ENCODE results near the gene TMED4. TPM values are rescaled to one million over a fixed set of nuclear protein-coding genes. Genes with fewer than 3 reads are reported as not detected.

TMED4 gene
- polyA plus RNA-seq, 1 donor = 169 TPM

DNA sequence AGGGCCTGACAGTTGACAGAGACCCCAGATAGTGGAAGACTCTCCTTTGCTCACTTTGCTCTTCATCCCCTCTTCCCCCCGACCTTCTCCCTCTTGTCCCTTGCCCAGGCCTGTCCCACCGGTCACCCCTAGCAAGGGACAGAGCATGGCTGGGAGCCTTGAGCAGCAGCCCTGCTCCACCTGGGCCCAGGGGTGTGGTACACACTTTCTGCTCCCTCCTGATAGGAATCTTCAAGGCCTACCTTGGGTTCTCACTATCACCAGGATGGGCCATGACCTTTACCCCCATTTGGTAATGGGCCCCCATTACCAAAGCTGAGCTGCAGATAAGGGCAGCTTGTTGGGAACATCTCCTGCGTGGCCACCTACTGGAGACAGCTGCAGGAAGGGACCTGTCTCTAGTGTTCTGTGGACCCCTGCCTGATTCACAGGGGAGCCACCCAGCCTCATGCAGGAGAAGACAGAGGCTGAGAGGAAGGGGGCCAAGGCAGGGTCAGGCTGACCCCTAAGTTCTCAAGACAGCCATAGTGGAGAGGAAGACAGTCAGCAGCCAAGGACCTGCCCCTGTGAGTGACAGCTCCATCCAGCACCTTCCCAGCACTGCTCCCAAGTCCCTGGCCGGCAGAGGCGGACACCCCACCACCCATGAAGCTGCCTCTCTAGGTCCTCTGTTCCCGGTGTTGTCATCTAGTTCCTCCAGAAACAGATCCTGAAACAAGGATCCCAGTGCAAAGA lies 40.0 kb downstream of the TMED4 start:
- DNase-seq = no peak

DNA sequence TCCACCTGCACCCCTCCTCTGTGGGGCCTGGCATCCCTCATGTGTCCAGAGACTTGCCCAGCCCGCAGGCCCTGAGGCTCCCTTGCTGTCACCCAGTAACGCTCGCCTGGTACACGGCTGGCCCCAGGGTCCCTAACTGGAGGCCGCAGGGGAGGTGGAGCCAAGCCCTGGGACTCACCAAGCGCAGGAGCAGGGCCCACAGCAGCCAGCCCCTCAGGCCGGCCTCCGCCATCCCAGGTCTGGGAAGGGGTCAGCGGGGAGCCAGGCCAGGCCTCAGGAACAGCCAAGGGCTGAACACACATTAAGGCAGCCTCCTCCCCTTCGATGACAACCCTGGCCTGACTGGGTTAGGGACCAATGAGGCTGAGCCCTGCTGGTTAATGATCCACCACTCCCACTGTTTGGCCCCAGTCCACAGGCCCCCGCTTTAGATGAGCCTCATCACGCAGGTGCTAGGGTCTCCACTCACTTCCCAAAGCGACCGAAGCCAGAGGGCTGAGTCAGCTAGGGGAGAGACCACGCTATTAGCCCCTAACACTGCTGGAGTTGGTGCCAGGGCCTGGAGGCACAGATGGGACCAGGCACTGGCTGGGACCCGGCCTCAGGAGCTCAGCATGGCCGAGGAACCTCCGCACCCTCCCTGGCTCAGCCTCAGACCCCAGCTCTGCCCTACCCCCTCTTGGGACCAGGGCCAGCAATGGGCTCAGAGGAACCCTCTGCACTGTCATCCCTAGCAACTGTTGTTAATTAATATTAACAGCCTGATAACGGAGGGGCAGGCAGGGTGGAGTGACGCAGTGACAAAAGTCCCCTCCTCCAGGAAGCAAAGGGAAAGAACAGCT lies 40.8 kb downstream of the TMED4 start, which contains the start of gene NPC1L1:
Gene NPC1L1 (minus strand): TSS at position 303 of the 842 bp plus-strand sequence. CDS start 71 bp downstream, at position 232.
- DNase-seq = no peak

DNA sequence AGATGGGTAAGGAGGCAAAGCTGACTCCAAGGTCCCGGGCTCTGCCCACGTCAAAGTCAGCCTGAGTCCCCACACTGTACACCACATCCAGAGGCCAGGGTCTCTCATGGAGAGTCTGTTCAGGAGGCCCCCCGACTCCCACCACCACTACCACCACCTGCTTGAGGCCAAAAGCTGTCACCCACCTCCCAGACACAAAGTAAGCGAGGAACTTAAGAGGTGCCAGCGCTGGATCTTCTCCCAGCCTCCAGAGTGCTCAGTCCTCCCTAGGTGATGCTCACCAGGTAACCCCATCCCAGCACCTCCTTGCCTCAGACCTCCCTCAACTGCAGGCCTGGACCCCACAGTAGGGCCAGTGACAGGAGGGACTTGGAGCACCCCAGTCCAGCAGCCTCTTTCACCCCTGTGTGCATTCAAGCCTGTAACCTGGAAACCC lies 41.4 kb downstream of the TMED4 start:
- DNase-seq = no peak

DNA sequence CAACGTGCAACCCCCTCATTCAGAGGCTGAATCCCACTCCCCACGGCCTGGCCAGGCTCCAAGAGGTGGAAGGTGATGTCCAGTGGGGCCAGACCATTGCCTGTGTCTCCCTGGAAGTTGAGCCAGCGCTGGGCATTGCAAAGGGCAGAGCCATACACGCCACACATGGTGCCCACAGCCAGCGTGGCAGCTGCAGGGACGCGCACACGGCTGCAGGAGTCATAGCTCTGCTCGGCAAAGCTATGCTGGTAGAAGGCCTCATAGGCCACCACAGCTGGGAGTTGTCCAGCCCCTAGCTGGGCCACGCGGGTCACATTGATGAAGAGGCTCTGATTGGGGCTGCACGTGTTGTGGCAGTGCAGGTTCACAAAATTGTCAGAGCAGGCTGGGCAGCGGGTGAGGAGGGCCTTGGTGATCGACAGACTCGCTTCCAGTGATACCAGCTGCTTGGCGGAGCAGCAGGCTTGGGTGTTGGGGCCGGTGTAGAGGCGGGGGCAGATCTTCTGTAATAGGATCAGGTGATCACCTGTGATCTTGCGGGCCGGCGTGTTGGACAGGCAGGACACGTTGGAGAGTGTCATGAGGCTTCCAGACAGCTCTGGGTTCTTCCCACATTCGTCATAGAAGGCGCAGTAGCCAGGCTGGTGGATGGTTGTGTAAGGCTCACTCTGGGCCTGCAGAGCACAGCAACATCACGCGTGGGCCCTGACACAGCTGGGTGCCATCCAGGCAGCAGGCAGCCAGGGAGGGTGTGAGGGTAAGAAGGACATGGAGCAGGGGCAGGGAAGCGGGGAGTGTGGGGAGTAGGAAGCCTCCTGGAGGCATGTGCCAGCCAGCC lies 42.1 kb downstream of the TMED4 start:
- DNase-seq = no peak

DNA sequence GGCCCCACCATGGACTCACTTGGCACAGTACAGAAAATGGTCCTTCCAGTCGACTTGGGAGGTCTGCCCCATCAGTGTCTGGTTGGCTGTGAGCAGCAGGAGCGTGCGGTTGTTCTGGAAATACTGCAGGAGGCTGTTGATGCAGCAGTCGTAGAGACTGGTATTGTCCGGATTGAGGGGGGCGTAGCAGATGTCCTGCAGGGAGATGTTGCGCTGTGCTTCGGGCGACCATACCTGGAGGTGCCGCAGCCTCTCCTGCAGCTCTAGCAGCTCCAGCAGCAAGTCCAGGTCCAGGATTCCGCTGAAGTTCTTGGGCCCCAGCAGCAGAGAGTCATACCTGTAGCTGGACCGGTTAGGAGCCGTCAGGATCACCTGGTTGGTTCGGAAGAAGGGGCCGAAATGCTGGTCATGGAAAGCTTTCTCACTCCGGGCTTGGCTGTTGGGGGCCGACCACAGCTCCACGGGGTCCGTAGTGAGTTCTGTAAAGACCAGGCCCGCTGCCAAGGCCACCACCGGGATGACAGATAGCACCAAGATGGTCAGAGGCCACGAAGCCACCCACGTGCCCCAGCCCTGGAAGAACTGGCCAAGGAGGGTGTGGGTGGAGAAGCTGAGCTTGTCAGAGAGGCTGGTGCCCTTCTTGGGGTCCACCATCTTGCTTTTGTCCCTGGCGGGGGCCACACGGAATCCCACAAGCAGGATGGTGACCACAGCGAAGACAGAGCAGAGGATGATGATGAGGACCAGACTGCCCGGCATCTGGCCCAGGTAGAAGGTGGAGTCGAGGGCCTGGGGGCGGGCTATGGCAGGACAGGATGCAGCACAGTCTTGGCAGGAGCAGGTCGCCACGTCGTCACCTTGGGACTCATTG lies 43.0 kb downstream of the TMED4 start:
- DNase-seq = no peak

DNA sequence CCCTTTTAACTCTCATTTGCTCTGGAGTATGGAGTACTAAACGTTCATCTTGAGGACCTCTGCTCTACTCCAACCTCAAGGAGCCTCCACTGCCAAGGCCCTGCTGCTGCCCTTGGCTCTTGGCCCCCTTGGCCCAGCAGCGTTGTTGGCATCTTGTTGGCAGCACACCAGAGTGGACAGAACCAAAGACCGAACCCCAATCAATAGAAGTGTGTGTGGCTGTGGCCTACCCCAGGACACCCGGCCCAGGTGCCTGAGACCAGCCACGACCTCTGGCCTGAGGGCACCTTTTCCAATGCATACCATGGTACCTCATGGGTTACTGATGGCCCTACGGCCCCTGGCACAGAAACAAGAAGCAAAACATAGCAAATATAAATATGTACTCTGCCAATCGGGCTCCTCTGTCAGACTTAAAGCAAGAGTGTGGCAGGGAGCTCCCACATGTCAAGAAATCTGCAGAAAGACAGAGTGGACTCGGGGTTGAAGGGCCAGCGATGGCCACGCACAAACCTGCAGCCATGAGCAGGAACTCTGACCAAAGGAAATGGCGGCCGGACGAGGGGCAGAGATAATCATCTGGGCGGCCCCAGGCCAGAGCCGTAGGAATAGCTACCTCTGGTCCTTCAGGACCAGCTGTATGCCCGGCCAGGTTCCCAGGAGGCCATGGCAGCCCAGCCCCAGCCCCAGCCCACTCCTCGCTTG lies 43.8 kb downstream of the TMED4 start:
- DNase-seq = no peak

DNA sequence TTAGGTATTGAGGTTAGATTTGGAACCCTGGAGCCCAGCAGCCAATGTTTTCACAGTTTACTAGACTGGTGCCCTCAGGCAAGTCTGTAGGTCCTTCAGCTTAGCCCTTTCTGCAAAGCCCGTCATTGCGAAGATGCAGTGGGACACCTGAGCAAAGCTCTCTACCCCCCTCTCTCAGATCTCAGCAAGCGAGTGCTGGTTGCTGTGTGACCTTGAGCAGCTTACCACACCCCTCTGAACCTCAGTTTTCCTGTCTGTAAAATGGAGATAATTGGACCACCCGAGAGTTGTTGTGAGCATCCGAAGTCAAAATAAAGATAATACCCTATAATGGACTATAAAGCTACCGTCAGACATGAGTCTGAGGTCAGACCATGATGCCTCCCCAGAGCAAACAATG lies 44.6 kb downstream of the TMED4 start:
- no peak for DNase-seq

DNA sequence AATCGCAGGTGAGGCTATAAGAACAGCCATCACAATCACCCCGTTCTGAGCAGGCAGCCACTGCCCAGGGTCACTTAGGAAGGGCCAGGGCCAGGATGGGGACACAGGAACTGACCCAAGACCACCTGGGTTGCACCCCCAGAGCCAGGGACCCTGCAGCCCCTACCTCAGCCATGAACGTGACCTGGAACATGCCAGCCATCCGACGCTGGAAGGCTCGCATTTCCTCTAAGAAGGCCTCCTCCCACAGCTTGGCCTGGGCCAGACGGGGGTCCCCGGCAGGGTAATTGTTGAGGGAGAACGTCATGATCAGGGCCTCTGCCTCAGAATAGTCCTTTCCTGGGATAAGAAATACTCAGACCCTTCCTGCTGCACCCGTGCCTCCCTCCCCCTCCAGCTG lies 45.9 kb downstream of the TMED4 start:
- no peak for DNase-seq

DNA sequence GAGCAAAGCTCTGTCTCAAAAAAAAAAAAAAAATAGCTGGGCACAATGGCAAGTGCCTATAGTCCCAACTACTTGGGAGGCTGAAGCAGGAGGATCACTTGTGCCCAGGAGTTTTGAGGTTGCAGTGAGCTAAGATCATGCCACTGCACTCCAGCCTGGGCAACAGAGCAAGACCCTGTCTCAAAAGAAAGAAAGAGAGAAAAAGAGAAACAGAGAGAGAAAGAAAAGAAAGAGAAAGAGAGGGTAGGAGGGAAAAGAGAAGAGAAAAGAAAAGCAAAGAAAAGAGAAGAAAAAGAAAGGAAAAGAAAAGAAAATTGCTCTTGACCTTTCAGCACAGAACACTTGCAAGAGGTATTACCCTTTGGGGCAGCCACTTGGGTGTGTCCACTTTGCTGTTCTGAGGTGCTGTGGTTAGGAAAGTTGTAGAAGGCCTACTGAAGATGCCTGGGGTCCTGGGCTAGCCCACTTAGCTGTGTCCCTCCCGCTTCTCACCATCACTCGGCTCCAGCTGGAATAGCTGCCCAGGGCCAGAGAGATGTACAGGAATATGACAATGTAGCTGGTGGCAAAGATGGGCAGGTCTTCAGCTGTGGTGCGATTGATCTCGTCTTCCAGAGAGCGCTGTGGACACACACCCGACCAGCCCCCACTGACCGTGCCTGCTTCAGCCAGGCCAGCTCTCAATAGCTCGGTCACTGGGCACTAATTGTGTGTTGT lies 46.5 kb downstream of the TMED4 start:
- no peak for DNase-seq

DNA sequence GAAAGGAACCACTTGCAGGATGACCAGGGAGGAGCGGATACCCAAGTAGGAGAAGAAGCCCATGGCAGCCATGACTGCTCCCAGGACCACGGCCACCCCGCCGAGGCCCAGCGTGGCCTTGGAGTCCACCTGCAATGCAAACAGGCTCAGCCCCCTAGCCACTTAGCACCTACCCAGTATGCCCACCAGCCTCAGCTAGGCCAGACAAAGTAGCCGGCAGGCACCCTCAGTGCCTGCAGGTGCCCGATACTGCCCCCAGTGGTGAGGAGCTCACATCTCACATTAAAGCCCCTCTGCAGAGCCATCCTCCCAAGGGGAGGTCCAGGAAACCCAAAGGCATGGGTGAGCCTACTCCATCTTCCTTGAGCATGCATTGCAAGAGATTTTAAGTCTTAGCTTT lies 47.5 kb downstream of the TMED4 start:
- no peak for DNase-seq

DNA sequence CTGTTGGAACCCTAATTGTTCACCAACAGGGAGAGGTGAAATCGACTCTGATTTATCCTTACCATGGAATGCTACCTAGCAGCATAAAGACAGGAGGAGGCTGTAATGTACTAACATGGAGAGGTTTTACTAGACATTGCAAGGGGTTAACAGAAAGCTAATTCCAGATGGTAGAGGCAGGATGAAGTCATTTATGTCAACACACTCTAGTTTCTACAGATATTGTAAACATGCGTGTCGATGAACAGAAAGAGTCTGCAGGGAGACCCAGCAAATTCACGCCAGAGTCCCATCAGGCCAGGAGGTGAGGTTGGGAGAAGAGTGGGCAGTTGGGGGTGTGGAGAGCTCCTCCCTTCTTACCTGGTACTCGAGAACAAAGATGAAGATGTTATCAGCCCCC lies 47.9 kb downstream of the TMED4 start:
- DNase-seq = no peak

DNA sequence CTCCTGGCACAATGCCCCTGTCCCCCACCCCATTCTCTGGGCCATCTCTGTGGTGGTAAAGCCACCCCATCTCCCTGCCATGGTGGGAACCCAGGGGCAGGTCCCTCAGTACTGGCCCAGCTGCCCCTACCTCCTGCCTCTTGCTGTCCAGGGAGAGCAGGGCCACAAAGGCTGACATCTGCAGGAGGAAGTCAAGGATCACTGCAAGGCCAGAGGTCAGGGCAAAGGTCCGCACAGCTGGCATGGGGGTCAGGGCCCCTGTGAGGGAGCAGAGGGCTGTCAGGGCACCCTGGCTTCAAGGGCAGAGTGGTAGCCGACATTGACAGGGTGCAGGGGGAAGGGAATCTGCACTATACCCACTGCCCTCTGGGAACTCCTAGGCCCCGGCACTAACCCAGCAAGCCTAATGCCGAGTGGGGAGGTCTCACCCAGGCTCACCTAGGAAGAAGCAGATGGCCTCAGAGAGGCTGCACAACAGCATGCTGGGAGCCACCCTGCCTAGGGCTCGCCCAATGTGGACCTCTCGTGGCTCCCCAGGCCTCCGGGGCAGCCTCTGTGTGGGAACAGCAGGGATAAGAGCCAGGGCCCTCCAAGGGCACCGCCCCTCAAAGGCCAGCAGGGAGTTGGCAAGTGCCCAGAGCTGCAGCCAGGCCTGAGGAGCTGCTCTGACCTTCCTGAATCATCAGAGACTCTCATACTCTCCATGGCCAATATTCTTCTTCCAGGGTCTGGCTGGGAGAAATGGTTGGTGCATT lies 48.6 kb downstream of the TMED4 start:
- no peak for DNase-seq

DNA sequence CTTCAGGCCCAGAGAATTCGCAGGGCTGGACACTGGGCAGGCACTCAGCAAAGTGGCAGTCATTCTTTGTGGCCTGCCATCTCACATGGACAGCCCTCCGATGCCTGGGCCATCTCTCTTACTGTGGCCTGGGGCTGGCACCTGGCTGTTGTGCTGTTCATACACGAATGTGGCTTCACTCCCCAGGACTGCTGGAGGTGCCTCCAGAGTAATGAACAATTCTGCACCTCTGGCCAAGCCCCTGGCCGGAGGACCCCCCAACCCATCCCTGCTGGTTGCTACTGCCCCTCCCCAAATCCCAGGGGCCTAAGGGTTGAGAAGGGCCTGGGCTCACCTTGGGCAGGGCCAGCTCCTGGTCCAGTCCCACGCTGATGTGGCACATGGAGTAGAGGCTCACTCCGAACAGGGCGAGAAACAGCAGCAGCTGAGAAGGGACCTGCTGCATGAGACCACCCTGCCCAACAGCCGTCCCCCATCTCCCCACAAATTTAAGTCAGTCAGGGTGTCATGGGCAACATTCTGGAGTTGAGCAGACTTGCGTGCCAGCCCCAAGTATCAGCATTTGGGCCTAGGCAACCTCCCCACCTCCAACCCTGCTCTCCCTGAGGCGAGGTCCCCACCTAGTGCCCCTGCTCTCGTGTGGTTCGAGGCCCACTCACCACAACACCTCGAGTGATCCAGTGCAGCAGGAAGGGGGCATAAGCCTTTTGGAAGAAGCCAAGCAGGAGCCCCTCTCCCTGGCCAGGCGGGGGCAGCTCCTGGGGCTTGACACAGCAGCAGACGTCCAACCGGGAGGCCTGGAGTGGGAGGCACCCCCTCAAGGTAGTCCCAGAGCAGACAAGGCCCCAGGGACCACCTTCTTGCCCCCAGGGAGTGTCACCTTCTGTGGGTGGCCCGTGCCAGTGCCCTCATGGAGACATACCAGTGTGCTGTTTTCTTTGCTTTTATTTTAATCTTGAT lies 50.3 kb downstream of the TMED4 start:
- no peak for DNase-seq

DNA sequence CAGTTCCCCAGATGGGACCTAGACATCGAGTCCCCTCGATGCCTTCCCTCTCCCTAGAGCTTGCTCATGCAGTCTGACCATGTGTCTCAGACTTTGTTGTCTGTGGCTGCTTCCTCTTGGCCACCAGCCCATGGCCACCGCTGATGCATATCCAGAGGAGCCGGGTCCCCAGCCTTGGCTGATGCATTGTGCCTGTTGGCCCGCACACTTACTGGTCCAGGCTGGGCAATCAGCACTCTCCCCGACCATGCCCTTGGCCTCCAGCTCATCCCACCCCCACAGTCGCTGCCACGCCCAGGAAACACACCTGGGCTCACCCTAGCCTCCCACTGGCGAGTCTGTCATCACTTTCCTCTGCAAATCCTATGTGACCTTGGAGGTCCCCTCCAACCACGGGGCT lies 51.0 kb downstream of the TMED4 start:
- DNase-seq = no peak
